Parathyroid adenoma (tissue), 2 donors: ENCODE data around the gene IDS.
A peak's percentile ranks its signal among the peaks of the same experiment; 100 is the strongest.
"Not testable (repeated sequence)": the region's sequence is repeated elsewhere in the genome, so short reads cannot be mapped to it uniquely, and the experiment has no call there.

Experiments used
- H2AFZ ChIP-seq: fragments of 300-600 bp; sonication (generic); one replicate; pipeline ENCODE4 v1.7.0; 2017; ENCODE audit warnings: antibody characterized with exemption, mild to moderate bottlenecking
- H3K27ac ChIP-seq: fragments of 300-600 bp; sonication (generic); one replicate; pipeline ENCODE4 v1.7.0; 2017
- H3K27me3 ChIP-seq: fragments of 300-600 bp; sonication (generic); one replicate; pipeline ENCODE4 v1.7.0; 2017; ENCODE audit warnings: low read length; ENCODE audit not compliant: control insufficient read depth, insufficient read depth
- H3K36me3 ChIP-seq: fragments of 300-600 bp; sonication (generic); one replicate; pipeline ENCODE4 v1.7.0; 2017; ENCODE audit warnings: low read length; ENCODE audit not compliant: control insufficient read depth, insufficient read depth
- H3K4me1 ChIP-seq: fragments of 300-600 bp; sonication (generic); one replicate; pipeline ENCODE4 v1.7.0; 2017; ENCODE audit warnings: control low read depth
- H3K4me2 ChIP-seq: fragments of 300-600 bp; sonication (generic); one replicate; pipeline ENCODE4 v1.7.0; 2017; ENCODE audit warnings: low read length
- H3K4me3 ChIP-seq: fragments of 300-600 bp; sonication (generic); one replicate; pipeline ENCODE4 v1.7.0; 2017; ENCODE audit warnings: low read depth, low read length
- H3K79me2 ChIP-seq: fragments of 300-600 bp; sonication (generic); one replicate; pipeline ENCODE4 v1.7.0; 2017; ENCODE audit warnings: control low read depth
- H3K9ac ChIP-seq: fragments of 300-600 bp; sonication (generic); one replicate; pipeline ENCODE4 v1.7.0; 2017; ENCODE audit warnings: mild to moderate bottlenecking
- H3K9me3 ChIP-seq: fragments of 300-600 bp; sonication (generic); one replicate; pipeline ENCODE4 v1.7.0; 2017; ENCODE audit warnings: low read length; ENCODE audit not compliant: control insufficient read depth
- CTCF ChIP-seq: fragments of 300-600 bp; sonication (generic); IDR thresholded peaks from one replicate; pipeline ENCODE4 v1.7.0; 2017; ENCODE audit warnings: antibody characterized with exemption, mild to moderate bottlenecking
- donor health status: primary hyperparathyroidism.

Gene IDS

GRCh38 chrX:149504226-149504914 lies 736 bp downstream of the IDS start:
- Histone ChIP-seq H3K4me2 (peak overlapping the region; percentile 81), H3K79me2 (peaks cover 5% of the 10 kb centered on the region), H3K4me3 (peak overlapping the region; percentile 82), H3K9me3 (no peaks in the 10 kb centered on the region), H3K36me3 (no peaks in the 10 kb centered on the region), H3K27me3 (no peaks in the 10 kb centered on the region), H2AFZ (no peak overlapping the region), H3K27ac (peak overlapping the region; percentile 96), H3K9ac (peak overlapping the region; percentile 92), H3K4me1 (no peaks in the 10 kb centered on the region)
- TF ChIP-seq CTCF: peak; percentile 35

GRCh38 chrX:149503446-149503845 lies 1.7 kb downstream of the IDS start:
- H3K4me2 ChIP-seq, H3K36me3 ChIP-seq, H3K9me3 ChIP-seq, H3K4me3 ChIP-seq, H3K27me3 ChIP-seq, H3K9ac ChIP-seq, H3K79me2 ChIP-seq, H2AFZ ChIP-seq, H3K4me1 ChIP-seq: not testable (repeated sequence)
- H3K27ac ChIP-seq: peak overlapping the region; percentile 96

GRCh38 chrX:149502923-149503322 lies 2.2 kb downstream of the IDS start:
- not testable (repeated sequence) for H2AFZ ChIP-seq, H3K4me1 ChIP-seq

GRCh38 chrX:149499766-149500165 lies 5.3 kb downstream of the IDS start:
- Histone ChIP-seq H3K36me3 (no peaks in the 10 kb centered on the region), H3K9me3 (no peaks in the 10 kb centered on the region), H3K4me1 (no peaks in the 10 kb centered on the region), H3K27ac (no peak overlapping the region), H3K79me2 (peaks cover 15% of the 10 kb centered on the region), H3K9ac (no peak overlapping the region), H3K4me3 (no peak overlapping the region), H3K4me2 (no peak overlapping the region), H3K27me3 (no peaks in the 10 kb centered on the region), H2AFZ (no peak overlapping the region)
- TF ChIP-seq CTCF: no peak

More at GRCh38 chrX:149502923-149503322, 2.2 kb downstream of the IDS start:
- H3K27ac ChIP-seq: peak overlapping the region; percentile 70
- H3K4me3 ChIP-seq, H3K36me3 ChIP-seq, H3K9ac ChIP-seq, H3K27me3 ChIP-seq, H3K4me2 ChIP-seq, H3K9me3 ChIP-seq, H3K79me2 ChIP-seq: not testable (repeated sequence)

GRCh38 chrX:149498767-149499166 lies 6.3 kb downstream of the IDS start:
- Histone ChIP-seq H3K27me3 (no peaks in the 10 kb centered on the region), H2AFZ (no peak overlapping the region), H3K4me2 (no peak overlapping the region), H3K79me2 (peaks cover 15% of the 10 kb centered on the region), H3K4me3 (no peak overlapping the region), H3K9me3 (no peaks in the 10 kb centered on the region), H3K36me3 (no peaks in the 10 kb centered on the region), H3K9ac (no peak overlapping the region), H3K4me1 (no peaks in the 10 kb centered on the region), H3K27ac (no peak overlapping the region)
- TF ChIP-seq CTCF: no peak

GRCh38 chrX:149497626-149498025 lies 7.5 kb downstream of the IDS start:
- Histone ChIP-seq H3K9me3 (no peaks in the 10 kb centered on the region), H3K4me3 (no peak overlapping the region), H3K4me2 (no peak overlapping the region), H3K9ac (no peak overlapping the region), H3K4me1 (no peaks in the 10 kb centered on the region), H3K79me2 (peaks cover 15% of the 10 kb centered on the region), H3K27ac (no peak overlapping the region), H2AFZ (no peak overlapping the region), H3K27me3 (no peaks in the 10 kb centered on the region), H3K36me3 (no peaks in the 10 kb centered on the region)
- no peak for TF ChIP-seq CTCF
